Left kidney (tissue), 2 donors: Measurements from ENCODE around the gene ASPSCR1. TPM values are rescaled to one million over a fixed set of nuclear protein-coding genes. Genes with fewer than 3 reads are reported as not detected.
"Not testable (repeated sequence)": the region's sequence is repeated elsewhere in the genome, so short reads cannot be mapped to it uniquely, and the experiment has no call there.

Experiments
- DNase-seq: peaks from one replicate; pipeline ENCODE4 v3.0.0-alpha.2; 2013
- polyA plus RNA-seq: library from polyadenylated mRNA; unstranded; fragments of 120-200 nt; gene quantifications from one replicate; pipeline ENCODE4 v1.2.1, GENCODE V29; 2013; ENCODE audit not compliant: insufficient read length

ASPSCR1 gene
- polyA plus RNA-seq, 1 donor: 25.3 TPM

DNA sequence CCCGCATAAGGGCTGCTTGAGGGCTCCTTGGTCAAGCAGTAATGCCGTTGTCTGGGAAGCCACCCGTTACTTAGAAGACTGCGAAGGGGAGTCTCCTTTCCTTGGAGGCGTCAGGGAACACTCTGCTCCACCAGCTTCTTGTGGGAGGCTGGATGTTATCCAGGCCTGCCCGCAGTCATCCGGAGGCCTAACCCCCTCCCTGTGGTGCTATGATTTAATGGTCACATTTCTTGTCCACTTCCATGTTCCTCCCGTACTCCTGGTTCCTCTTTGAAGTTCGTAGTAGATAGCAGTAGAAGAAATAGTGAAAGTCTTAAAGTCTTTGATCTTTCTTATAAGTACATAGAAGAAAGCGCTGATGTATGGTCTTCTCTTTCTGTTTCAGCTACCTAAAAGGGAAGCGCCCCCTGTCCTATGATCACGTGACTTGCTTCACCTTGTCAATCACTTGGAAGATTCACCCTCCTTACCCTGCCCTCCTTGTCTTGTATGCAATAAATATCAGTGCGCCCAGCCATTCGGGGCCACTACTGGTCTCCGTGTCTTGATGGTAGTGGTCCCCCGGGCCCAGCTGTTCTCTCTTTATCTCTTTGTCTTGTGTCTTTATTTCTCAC lies 61.5 kb downstream of the ASPSCR1 start:
- DNase-seq: not testable (repeated sequence)

DNA sequence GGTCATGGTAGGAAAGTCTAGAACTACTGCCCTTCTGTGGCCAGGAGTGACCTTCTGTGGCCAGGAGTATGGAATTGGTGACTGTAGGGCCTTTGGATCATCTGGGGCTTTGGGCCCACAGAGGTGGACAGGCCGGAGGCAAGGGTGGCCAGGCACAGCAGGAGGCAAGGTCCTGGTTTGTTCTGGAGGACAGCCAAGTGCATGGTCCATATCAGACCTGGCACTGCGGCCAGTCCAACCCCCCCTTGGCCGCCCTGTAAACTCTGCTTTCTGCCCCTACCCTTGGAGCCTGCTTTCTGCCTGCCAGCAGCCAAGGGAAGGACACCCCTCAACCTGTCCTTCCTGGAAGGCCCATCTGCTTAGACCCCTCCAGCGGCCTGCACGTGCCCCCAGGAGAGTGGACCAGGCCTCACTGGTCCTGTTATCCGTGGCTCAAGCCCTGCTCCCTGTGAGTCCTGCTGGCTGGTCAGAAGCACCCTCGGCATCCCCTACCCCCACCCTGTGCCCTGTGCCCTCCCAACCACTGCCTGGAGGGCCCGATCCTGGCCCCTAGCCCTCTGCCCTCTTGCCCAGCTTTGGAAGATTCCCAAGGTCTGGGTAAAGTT lies 62.4 kb downstream of the ASPSCR1 start:
- DNase-seq: no peak

DNA sequence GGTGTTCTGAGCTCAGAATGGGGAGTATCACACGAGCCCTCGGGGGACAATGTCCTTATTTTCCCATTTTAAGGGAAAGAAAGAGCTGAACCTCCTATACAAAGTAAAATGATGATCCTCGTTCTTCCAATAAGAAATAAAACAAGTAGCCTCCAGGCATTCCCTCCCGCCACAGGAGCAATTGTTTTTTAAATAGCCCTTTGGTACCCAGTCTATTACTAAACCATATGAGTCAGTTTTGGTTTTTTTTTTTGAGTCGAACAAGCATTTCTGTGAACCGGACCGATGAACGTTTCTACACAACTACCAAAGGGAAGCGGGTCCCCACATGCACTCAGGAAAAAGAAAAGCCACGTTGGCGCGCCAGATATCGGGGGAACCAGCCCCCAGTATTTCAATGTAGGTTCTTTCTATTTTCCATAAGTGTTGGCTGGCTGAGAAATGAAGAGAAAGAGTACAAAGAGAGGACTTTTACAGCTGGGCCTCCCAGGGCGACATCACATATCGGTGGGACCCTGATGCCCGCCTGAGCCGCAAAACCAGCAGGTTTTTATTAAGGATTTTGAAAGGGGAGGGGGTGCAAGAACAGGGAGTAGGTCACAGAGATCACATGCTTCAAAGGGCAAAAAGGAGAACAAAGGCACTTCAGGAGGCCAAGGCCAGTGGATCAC lies 63.9 kb downstream of the ASPSCR1 start:
- DNase-seq: no peak

DNA sequence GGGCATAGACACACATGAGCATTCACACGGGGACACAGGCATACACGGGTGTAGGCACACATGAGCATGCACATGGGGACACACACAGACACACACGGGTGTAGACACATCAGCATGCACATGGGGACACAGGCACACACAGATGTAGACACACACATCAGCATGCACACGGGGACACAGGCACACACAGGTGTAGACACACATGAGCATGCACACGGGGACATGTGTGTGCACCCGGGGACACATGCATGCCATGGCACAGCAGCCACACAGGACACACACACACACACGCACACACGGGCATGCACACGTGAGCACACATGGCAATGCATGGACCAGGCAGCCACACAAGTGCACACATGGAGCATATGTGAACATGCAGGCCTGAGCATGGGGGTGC lies 65.2 kb downstream of the ASPSCR1 start:
- DNase-seq: no peak

DNA sequence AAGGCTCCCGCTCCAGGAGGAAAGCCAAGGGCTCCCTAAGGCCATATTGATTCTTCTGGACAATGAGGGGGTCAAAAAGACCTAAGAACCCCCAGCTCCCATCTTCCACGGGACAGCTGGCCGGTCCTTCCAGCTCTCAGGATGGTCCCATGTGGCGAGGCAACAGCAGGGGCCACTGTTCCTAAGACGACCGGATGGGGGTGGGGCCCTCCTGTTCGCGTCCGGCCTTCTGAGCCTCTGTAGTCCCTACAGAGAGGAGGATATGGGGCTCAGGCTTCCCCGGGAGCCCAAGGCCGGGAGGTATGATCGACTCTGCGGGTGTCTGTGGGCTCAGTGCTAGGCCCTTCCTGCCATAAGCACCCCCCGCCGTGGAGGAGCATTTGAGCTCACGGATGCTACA lies 66.1 kb downstream of the ASPSCR1 start:
- DNase-seq: no peak

DNA sequence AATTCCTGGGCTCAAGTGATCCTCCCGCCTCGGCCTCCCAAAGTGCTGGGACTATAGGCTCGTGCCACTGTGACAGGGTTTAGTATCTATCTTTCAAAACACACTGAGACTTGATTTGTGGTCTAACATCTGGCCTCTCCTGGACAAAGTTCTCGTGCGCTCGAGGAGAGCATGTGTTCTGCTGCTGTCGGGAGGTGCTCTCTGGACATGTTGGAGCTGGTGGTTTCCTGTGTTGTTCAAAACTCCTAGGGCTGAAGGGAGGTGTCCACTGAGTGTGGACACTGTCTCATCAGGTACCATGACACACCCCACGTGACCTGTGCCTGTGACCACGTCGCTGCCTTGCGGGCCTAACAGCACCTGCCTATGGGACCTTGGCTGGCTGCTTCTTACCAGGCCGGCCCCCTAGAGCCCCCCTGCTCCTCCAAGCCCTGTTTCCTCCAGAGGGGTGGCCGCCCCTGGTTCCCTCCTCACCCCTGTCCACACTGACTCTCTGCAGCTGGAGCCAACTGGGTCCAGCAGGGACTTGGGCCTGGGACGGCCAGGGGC lies 68.6 kb downstream of the ASPSCR1 start:
- no peak for DNase-seq

DNA sequence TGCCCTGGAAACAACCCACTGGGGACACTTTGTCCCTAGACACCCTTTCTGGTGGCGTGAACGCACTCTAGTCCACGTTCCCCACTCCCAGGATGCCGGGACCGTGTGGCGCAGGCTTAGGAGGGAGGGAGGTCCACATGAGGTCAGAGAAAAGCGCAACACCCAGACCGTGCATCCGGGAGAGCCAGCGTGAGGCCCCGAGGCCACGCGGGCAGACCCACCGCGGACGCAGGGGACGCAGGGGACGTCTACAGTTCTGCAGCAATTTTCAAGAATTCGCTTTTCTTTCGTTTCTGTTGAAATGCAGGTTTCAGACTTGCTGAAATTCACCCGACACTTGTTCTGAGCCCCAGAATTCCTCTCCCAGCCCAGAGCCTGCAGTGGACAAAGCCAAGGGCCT lies 69.5 kb downstream of the ASPSCR1 start:
- DNase-seq: no peak

DNA sequence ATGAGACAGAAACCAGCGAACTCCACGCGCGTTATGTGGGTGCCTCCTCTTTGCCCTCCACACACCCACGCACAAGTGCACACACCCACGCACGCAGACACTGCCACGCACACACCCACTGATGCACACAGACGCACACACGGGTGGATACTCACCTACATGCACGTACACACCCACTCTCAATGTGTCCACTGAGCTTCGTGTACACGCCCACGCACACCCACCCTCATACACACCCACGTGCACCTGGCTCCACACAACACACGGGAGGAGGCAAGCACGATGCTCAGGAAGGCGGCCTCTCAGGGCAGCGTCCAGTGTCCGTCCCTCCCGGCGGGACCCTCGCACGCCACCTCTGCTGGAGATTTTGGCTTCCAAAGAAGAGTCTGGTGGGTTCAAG lies 70.0 kb downstream of the ASPSCR1 start:
- no peak for DNase-seq

DNA sequence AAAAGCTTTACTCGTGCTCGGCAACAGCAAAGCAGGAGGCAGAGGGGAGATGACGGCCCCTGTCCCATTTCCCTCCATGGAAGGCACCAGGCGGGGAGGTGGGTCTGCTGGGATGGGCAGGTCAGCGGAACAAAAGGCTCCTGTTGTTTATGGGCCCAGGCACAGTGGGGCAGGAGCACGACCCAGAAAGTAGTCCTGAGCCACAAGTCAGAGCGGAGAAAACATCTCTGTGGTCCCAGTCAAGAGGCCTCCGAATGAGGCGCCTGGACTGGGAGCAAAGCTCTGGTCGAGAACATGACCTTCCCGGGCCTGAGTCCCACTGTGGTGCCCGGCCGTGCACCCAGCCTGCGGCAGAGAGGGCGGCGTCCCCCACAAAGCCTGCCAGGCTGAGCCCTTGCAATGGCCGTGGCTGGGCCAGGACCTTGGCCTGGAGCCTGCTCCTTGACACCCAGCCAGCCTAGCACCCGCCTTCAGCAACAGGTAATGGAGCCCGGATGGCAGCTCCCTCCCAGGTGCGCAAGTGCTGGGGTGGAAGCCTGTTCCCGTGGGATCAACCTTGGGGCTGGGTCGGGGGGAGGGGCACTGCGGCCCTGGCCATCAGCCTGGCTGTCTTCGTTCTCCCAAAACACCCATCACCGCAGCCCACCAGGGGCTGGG lies 70.6 kb downstream of the ASPSCR1 start:
- DNase-seq: no peak

DNA sequence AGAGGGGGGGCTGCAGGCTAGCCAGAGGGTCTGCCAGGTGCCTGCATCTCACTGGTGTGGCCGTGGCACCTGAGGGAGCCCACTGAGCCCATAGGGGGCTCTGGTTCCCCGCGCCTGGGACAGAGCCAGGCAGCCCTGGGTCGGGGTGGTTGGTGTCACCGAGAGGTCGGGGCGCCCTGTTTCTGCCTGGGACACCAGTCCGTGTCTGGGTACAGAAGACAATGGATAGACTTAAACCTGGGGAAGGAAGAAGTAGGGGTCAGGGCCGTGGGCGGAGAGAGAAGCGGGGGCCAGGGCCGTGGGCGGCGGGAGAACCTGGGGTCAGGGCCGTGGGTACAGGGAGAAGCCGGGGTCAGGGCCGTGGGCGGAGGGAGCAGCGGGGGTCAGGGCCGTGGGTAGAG lies 71.1 kb downstream of the ASPSCR1 start:
- DNase-seq: no peak

DNA sequence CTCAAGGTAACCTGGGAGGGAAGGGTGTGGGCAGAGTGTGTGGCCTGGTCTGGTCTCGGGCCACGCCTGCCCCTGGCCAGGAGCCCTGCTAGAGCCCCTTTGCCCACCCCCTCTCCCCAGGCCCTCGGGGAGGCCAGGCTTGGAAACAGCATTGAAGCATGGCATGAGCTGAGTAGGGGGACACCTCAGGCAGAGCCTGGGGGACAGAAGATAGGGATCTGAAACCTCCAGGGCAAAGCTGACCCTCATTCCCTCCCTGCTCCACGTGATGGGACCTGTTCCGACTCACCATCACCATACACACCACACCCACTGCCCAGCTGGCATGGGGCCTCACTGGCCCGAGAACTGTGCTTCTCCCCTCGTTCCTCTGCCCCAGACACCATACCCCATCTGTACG lies 71.7 kb downstream of the ASPSCR1 start:
- DNase-seq: no peak

DNA sequence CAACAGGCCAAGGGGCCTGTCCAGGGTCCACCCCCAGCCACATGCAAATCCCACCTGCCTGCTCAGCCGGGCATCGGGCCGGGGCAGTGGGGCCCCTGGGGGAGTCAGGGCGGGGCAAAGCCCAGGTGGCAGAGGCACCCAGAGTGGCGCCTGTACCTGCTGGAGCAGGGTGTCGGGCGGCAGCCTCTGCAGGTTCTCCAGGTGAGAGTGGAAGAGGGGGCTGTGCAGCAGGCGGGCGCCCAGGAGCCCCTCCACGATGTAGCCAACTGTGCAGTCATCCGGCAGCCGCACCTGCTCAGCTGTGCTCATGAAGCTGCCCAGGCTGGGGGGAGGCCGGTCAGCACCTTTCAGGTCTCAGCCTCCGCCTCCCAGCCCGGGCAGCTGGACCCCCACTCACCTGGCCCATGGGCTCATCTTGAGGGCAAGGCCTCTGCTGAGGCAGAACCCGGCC lies 72.1 kb downstream of the ASPSCR1 start:
- no peak for DNase-seq

DNA sequence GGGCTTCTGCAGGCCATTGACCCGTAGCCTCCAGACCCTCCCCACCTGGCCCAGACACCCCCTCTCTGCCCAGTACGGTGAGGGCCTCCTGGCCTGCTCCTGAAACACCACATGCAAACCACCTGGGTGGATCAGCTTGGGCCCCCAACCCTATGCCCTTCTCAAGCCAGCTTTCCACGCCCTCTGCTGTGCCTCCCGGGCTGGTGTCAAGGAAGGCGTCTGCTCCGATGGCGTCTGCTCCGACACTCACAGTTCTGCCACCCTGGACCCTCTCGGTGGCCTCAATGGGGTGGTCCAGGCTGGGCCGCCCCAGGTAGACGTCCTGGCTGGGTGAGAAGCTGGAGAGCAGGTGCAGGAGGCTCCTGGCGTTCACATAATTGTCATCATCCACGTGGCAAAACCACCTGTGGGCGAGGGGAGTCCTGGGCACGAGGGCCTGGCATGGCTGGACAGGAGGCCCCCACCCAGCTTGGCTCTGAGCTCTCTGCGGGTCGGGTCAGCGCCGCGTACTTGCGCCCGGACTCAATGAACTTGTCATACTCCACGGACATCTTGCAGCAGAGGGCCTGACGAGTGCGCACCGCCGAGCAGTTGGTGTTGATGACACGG lies 72.8 kb downstream of the ASPSCR1 start:
- no peak for DNase-seq

DNA sequence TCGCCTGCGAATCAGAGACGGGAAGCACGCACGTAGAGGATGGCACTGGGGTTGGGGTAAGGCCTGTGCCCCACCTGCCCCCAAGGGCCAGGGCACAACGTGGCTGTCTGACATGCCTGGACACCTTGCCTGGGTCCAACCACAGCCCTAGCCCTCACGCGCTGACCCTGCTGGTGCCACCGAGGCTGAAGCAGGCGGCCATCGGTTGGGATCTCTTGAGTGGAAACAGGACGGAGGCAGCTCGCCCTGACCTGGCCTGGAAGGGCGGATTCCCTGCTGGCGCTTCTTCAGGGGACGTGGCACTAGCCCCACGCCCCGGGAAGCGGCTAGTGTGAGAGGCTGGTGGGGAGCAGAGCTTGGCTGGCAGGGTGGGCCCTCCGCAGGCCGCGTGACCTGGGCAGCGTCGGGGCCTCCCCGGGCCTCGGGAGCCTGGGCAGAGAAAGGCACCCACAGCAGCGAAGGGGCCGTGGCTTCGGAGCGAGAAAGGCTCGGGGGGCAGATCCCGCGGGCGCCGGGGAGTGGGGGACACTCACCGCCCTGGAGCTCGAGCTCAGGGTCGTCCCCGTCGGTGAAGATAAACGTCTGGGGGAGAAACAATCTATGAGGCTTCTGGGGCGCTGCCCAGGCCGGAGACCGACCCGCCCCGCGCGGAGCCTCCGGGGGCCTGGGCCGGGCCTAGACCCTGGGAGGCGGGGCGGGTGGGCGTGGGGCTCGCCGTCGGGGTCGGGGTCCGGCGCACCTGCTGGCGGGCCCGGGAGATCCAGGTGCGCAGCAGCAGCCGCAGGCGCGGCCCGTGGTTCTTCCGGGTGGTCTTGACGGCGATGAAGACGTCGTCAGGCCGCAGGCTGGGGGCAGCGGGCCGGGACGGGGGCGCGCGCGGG lies 73.6 kb downstream of the ASPSCR1 start:
- no peak for DNase-seq

DNA sequence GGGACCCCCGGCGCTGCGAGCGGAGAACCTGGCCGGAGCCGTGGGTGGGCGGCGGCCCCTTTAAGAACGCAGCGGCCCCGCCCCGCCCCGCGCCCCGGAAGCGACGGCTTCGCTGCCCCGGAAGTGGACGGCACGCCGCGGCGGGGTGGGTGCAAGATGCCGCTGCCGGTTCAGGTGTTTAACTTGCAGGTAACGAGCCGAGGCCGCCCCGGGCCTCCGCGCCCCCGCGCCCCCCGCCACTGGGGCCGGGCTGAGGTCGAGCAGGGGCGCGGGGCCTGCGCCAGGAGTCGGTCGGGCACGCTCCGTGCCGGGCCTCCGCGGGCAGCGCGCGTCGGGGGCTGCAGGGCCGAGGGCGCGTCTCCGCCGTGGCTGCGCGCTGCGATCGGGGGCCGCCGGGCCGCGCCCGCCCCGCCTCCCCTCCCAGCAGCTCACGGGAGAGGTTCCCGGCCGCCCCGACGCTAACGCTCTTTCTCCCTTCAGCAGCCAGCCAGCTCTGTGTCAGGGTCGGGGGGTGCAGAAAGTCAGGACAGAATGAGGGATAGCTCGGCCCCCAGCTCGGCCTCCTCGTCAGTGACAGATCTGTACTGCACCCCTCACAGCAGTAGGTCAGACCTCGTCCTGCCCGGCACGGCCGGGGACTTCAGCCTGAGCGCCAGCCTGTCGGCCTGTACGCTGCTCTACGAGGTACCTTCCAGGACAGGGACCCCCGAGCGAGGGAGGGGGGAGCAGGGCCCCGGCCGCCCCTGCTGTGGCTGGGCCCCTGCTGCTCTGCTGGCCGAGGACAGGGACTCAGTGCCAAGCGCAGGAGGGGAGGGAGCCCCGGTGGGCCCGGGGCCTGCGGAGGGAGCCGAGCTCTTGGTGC lies 74.6 kb downstream of the ASPSCR1 start, which contains the start of the genes GPS1 and RFNG:
Gene GPS1, plus strand, starts transcription at position 123 of the 862 bp plus-strand sequence. Its CDS starts 34 bp downstream, at position 157.
Gene RFNG, minus strand, starts transcription at position 36 of the 862 bp plus-strand sequence. CDS start 45 bp downstream, outside the sequence.
- DNase-seq: no peak

DNA sequence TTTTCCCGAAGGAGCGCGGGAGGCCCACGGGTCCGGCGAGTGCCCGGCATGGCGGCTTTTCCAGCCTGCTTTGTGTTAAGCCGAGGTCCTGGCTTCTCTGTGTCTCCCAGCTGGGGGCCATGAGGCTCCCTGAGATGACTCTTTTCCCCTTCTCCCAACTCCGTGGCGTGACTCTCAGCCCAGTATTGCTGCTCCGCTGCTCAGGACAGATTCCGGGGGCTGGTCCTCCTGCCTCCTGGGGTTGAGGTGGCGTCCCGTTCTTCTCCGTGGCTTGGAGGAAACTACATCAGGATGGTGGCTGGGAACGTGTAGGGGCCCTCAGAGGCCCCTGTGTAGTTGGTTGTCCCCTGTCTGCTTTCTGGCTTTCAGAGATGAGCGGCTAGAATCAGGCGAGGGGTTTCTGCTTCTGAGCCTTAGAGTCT lies 75.2 kb downstream of the ASPSCR1 start:
- DNase-seq: no peak

DNA sequence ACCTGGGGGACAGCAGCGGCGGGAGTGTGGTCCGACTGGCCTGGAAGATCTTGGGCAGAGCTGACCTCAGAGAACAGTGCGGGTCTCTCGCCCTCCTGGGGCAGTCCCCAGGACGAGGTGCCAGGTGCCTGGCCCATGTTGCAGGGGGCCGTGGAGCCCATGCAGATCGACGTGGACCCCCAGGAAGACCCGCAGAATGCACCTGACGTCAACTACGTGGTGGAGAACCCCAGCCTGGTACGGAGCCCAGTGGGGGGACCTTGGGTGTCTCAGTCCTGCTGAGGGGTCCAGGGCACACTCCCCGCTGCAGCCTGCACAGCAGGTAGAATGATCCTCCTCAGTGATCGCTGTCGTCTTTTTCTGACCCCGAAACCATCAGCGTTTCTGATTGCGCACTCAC lies 75.7 kb downstream of the ASPSCR1 start:
- no peak for DNase-seq

DNA sequence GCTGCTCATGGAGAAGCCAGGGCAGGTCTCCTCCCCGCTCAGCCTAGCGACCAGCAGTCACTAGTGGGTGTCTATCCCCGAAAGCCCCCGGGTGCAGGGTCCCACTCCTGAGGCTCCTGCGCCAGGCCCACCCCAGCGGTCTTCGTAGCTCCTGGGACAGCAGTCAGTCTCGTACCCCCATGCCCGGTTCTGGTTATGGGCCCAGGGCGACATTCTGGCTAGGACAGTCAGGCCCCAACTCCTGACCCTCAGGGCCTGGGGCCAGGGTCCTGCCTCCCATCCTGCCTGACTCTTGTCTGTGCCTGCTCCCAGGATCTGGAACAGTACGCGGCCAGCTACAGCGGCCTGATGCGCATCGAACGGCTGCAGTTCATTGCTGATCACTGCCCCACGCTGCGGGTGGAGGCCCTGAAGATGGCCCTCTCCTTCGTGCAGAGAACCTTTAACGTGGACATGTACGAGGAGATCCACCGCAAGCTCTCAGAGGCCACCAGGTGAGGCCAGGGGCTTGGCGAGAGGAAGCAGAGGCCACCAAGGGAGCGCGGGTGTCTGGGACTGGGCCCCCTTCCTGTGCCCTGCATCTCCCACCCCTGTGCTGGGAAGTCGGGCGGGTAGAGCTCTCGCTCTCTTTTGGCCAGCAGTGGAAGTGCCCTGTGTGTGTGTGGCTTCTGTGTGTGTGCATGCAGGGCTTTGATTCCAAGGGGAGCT lies 76.3 kb downstream of the ASPSCR1 start:
- no peak for DNase-seq

DNA sequence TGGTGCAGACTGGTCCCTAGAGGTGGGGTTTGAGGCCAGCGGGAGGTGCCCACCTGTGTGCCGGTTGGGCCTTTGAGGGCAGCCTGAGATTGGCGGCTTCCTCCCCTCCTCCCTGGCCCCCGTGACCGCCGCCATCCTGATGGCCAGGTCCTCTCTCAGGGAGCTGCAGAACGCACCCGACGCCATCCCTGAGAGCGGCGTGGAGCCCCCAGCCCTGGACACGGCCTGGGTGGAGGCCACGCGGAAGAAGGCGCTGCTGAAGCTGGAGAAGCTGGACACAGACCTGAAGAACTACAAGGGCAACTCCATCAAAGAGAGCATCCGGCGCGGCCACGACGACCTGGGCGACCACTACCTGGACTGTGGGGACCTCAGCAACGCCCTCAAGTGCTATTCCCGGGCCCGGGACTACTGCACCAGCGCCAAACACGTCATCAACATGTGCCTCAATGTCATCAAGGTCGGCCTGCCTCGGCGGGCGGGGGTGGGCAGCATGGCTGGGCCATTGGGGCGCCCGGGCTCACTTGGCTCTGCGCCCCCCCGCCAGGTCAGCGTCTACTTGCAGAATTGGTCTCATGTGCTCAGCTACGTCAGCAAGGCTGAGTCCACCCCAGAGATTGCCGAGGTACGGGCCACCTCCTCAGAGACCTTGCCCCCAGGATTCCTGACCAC lies 77.1 kb downstream of the ASPSCR1 start:
- DNase-seq: no peak
